HCT116 (cell line): ENCODE results near the gene DGCR8. TPM values are rescaled to one million over a fixed set of nuclear protein-coding genes. Genes with fewer than 3 reads are reported as not detected.

Source experiments
- ATAC-seq: fragments of 200-7000 bp; cut with Tn5 transposase; 2 replicates; pipeline ENCODE4 v1.9.1; 2020; ENCODE audit warnings: mild to moderate bottlenecking, moderate library complexity
- BruUV-seq: library from RNA; stranded (reverse); fragments of 400-500 nt; replicated peaks from 2 replicates; lab custom pipeline; 2021; lab: Mats Ljungman, UMichigan
- CTCF ChIA-PET: fragments of 300-600 bp; sonication (Branson Sonifier 250); formaldehyde crosslinking; loops from one replicate; lab custom pipeline; 2021; ENCODE audit warnings: antibody characterized with exemption; lab: Charles Lee
- POLR2A ChIA-PET: fragments of 300-600, 350-600 bp; sonication (Branson Sonifier 250); formaldehyde crosslinking; loops from one replicate; lab custom pipeline; 2021; ENCODE audit warnings: antibody characterized with exemption; lab: Charles Lee
- RAD21 ChIA-PET, 2 experiments: fragments of 300-600 bp; sonication (Branson Sonifier 250); formaldehyde crosslinking; loops; one replicate each; lab custom pipeline; 2023; ENCODE audit warnings: low total read pairs in 2 of 2; ENCODE audit not compliant: uncharacterized antibody in 2 of 2, unreplicated experiment in 2 of 2, low non-redundant PET in 1 of 2; lab: Charles Lee
- DNase-seq: peaks from one replicate; pipeline ENCODE4 v3.0.0-alpha.2; 2010; ENCODE audit warnings: low read depth, low spot score
- H2AFZ ChIP-seq: fragments of 200-600 bp; shearing (Covaris generic), sonication (generic); 2 replicates; pipeline ENCODE4 v1.6.1; 2017; ENCODE audit warnings: low read depth, mixed run types, mixed read lengths, antibody characterized with exemption, low read length; ENCODE audit not compliant: poor library complexity, severe bottlenecking
- H3K27ac ChIP-seq: 2 replicates; pipeline ENCODE4 v1.5.1; 2012; ENCODE audit warnings: low read depth, low read length
- H3K27me3 ChIP-seq: fragments of 200-600 bp; sonication (generic); 2 replicates; pipeline ENCODE4 v1.6.1; 2016; ENCODE audit warnings: mixed run types, low read length, mixed read lengths; ENCODE audit not compliant: insufficient read depth
- H3K36me3 ChIP-seq, 2 experiments: fragments of 200-500 bp in 1 of 2; fragments of 200-600 bp in 1 of 2; sonication (Bioruptor generic) in 1 of 2; sonication (generic) in 1 of 2; 2 replicates each; pipeline versions ENCODE4 v1.5.1 to v1.6.1; 2014 to 2016; ENCODE audit warnings: low read length in 2 of 2, inconsistent platforms in 1 of 2, mixed read lengths in 1 of 2, mixed run types in 1 of 2; ENCODE audit not compliant: insufficient read depth in 2 of 2, control insufficient read depth in 1 of 2
- H3K4me1 ChIP-seq, 2 experiments: fragments of 200-600 bp in 1 of 2; sonication (generic) in 1 of 2; 2 replicates each; pipeline versions ENCODE4 v1.5.1 to v1.6.1; 2012 to 2017; ENCODE audit warnings: low read length in 2 of 2, inconsistent platforms in 1 of 2, mild to moderate bottlenecking in 1 of 2, mixed read lengths in 1 of 2, mixed run types in 1 of 2, moderate library complexity in 1 of 2; ENCODE audit not compliant: insufficient read depth in 2 of 2, control insufficient read depth in 1 of 2
- H3K4me2 ChIP-seq: fragments of 200-600 bp; sonication (generic); 2 replicates; pipeline ENCODE4 v1.6.1; 2017; ENCODE audit warnings: mixed run types, low read length, mixed read lengths
- H3K4me3 ChIP-seq, 2 experiments: fragments of 200-600 bp in 1 of 2; sonication (generic) in 1 of 2; replicated peaks in 1 of 2; 2 replicates each; pipeline ENCODE4 v1.5.1; 2011 to 2016; ENCODE audit warnings: low read length in 2 of 2, control low read depth in 1 of 2, low read depth in 1 of 2, mild to moderate bottlenecking in 1 of 2, mixed read lengths in 1 of 2, mixed run types in 1 of 2
- H3K79me2 ChIP-seq: fragments of 200-600 bp; sonication (generic); 2 replicates; pipeline ENCODE4 v1.6.1; 2017; ENCODE audit warnings: mild to moderate bottlenecking, mixed run types, low read length, moderate library complexity, mixed read lengths; ENCODE audit not compliant: insufficient read depth
- H3K9ac ChIP-seq: fragments of 200-600 bp; sonication (generic); 2 replicates; pipeline ENCODE4 v1.6.1; 2016; ENCODE audit warnings: low read length, mixed read lengths
- H3K9me2 ChIP-seq: fragments of 200-600 bp; sonication (generic), shearing (Covaris generic); 2 replicates; pipeline ENCODE4 v1.6.1; 2017; ENCODE audit warnings: mixed run types, mild to moderate bottlenecking, moderate library complexity; ENCODE audit not compliant: insufficient read depth
- H3K9me3 ChIP-seq, 2 experiments: fragments of 200-500 bp in 1 of 2; fragments of 200-600 bp in 1 of 2; sonication (Bioruptor generic) in 1 of 2; sonication (generic) in 1 of 2; 2 replicates each; pipeline ENCODE4 v1.6.1; 2014 to 2017; ENCODE audit warnings: low read length in 2 of 2, mixed read lengths in 2 of 2, inconsistent platforms in 1 of 2, low read depth in 1 of 2, mild to moderate bottlenecking in 1 of 2, mixed run types in 1 of 2, moderate library complexity in 1 of 2; ENCODE audit not compliant: control insufficient read depth in 1 of 2, insufficient read depth in 1 of 2
- H4K20me1 ChIP-seq: fragments of 200-600 bp; sonication (generic), shearing (Covaris generic); 2 replicates; pipeline ENCODE4 v1.6.1; 2017; ENCODE audit warnings: mixed run types, mild to moderate bottlenecking, moderate library complexity; ENCODE audit not compliant: insufficient read depth
- CBX3 ChIP-seq: IDR thresholded peaks from 2 replicates; pipeline ENCODE4 v1.6.1; 2012; ENCODE audit warnings: low read depth
- CEBPB ChIP-seq: IDR thresholded peaks from 2 replicates; pipeline ENCODE4 v1.6.1; 2012; ENCODE audit warnings: low read depth
- EZH2phosphoT487 ChIP-seq: fragments of 200-600 bp; IDR thresholded peaks from 2 replicates; pipeline ENCODE4 v1.6.1; 2018; ENCODE audit warnings: antibody characterized with exemption, borderline replicate concordance
- RAD21 ChIP-seq: IDR thresholded peaks from 2 replicates; pipeline ENCODE4 v1.6.1; 2012; ENCODE audit warnings: low read depth, mild to moderate bottlenecking
- TCF7L2 ChIP-seq: IDR thresholded peaks from 2 replicates; pipeline ENCODE4 v1.7.0; 2011; ENCODE audit warnings: borderline replicate concordance, inconsistent platforms; ENCODE audit not compliant: insufficient read depth, insufficient read length; ENCODE audit errors: extremely low read depth
- YY1 ChIP-seq: IDR thresholded peaks from 2 replicates; pipeline ENCODE4 v1.6.1; 2011; ENCODE audit warnings: low read length, low read depth, moderate library complexity, mild to moderate bottlenecking; ENCODE audit not compliant: insufficient replicate concordance; ENCODE audit errors: extremely low read depth
- intact Hi-C: fragments of 100-400 bp; cut with micrococcal nuclease; formaldehyde crosslinking; loops from 2 replicates; pipeline ENCODE4 v1.10.0; 2022
- total RNA-seq: library from RNA; stranded (reverse); gene quantifications from one replicate; pipeline ENCODE4 v1.2.1, GENCODE V29; 2021; ENCODE audit not compliant: unreplicated experiment
- TF ChIP-seq, protein P1 (sequence below): IDR thresholded peaks from 2 replicates; pipeline ENCODE4 v1.6.1; 2012; ENCODE audit warnings: low read depth

Gene DGCR8
- total RNA-seq, 1 experiment from 2014 or later = 43.8 TPM

- no peaks in the 10 kb centered on the region for H3K9me2 ChIP-seq
- ChIA-PET CTCF (no interaction called here), POLR2A (no interaction called here), RAD21 (no interaction called here)
- no peak overlapping the region for H2AFZ ChIP-seq
- no peak overlapping the region for H3K4me2 ChIP-seq
- ATAC-seq (no peak), DNase-seq (no peak)
- BruUV-seq = no TSS peak
- no peaks in the 10 kb centered on the region for H3K9me3 ChIP-seq
- no peaks in the 10 kb centered on the region for H3K27me3 ChIP-seq
- H3K27ac ChIP-seq = no peak overlapping the region
- no peak overlapping the region for H3K9ac ChIP-seq
- H4K20me1 ChIP-seq = no peaks in the 10 kb centered on the region
- H3K4me3 ChIP-seq = no peak overlapping the region
- TF ChIP-seq YY1 (no peak), RAD21 (no peak), TCF7L2 (no peak), EZH2phosphoT487 (no peak), CEBPB (no peak), CBX3 (no peak)
- TF ChIP-seq, protein P1, sequence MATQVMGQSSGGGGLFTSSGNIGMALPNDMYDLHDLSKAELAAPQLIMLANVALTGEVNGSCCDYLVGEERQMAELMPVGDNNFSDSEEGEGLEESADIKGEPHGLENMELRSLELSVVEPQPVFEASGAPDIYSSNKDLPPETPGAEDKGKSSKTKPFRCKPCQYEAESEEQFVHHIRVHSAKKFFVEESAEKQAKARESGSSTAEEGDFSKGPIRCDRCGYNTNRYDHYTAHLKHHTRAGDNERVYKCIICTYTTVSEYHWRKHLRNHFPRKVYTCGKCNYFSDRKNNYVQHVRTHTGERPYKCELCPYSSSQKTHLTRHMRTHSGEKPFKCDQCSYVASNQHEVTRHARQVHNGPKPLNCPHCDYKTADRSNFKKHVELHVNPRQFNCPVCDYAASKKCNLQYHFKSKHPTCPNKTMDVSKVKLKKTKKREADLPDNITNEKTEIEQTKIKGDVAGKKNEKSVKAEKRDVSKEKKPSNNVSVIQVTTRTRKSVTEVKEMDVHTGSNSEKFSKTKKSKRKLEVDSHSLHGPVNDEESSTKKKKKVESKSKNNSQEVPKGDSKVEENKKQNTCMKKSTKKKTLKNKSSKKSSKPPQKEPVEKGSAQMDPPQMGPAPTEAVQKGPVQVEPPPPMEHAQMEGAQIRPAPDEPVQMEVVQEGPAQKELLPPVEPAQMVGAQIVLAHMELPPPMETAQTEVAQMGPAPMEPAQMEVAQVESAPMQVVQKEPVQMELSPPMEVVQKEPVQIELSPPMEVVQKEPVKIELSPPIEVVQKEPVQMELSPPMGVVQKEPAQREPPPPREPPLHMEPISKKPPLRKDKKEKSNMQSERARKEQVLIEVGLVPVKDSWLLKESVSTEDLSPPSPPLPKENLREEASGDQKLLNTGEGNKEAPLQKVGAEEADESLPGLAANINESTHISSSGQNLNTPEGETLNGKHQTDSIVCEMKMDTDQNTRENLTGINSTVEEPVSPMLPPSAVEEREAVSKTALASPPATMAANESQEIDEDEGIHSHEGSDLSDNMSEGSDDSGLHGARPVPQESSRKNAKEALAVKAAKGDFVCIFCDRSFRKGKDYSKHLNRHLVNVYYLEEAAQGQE = no peak
- intact Hi-C loops = no loop called here
- no peaks in the 10 kb centered on the region for H3K79me2 ChIP-seq
- no peaks in the 10 kb centered on the region; a peak in 1 of 4 replicates for H3K36me3 ChIP-seq
- H3K4me1 ChIP-seq = peaks cover 2 to 14% of the 10 kb centered on the region in 2 experiments; a peak in 3 of 4 replicates
Observed at GRCh38 chr22:20036084-20036482, 44.0 kb upstream of the DGCR8 start.
